ENCODE data around the gene ADSL.

ADSL gene

DNA sequence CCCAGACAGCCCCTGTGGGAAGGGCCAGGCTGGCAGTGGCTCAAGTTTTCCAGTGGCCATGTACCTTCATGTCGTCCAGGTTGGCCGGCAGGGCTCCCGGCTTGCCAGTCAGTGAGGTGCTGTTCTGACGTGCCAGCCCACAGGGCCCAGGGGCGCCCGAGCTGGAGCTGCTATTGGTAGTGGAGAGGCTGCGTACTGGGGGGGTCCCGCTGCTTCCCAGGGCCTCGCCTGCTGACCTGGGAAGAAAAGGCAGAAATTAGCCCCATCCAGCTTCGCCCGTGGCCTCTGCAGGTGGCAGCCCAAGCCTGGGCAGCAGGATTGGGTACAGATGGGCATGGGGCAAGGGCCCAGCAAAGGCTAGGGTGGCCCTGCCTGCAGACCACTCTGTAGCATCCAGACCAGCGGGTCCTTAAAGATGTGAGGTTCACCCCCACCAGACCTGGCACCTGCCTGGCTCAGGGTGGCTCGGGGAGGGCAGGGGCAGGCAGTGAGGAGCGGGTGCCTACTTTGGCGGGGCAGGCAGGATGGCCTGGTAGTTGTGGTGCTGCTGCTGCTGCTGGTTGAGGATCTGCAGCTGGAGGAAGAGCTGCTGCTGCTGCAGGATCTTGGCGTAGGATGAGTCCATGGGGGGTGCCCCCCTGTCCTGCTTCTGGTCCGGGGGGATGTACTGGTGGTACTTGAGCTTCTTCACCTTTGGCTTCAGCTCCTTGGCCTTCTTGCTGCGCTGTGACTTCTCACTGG is 74.2 kb downstream of the ADSL start:
- DNase-seq = no peak

DNA sequence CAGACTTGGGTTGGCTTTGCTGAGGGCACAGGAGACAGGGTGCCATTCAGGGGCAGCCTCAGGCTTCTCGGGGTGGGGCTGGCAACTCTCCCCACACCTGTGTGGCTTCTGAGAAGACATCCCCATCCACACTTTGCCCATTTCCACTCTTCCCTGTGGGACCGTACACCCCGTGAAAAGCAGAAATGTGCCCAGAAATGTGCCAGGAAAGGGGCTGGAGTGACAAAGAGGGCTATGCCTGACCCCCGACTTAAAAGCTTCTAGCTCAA is 74.7 kb downstream of the ADSL start:
- no peak for DNase-seq

DNA sequence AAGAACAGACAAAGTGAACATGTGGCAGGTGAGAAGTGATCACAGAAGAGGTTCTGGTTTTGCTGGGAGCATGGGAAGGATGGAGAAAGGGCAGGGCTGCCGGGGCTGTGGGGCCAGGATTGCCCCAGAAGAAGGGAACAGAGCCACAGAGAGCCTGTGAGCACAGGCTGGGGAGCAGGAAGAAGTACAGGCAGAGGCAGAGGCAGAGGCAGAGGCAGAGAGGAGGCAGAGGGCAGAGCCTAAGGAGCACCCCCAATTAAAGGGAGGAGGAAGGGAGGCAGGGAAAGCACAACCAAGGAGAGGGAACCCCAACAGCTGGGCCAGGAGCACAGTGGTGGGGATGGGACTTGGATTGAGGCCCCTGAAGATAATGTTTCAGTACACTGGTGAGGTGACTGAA is 75.6 kb downstream of the ADSL start:
- DNase-seq = no peak

DNA sequence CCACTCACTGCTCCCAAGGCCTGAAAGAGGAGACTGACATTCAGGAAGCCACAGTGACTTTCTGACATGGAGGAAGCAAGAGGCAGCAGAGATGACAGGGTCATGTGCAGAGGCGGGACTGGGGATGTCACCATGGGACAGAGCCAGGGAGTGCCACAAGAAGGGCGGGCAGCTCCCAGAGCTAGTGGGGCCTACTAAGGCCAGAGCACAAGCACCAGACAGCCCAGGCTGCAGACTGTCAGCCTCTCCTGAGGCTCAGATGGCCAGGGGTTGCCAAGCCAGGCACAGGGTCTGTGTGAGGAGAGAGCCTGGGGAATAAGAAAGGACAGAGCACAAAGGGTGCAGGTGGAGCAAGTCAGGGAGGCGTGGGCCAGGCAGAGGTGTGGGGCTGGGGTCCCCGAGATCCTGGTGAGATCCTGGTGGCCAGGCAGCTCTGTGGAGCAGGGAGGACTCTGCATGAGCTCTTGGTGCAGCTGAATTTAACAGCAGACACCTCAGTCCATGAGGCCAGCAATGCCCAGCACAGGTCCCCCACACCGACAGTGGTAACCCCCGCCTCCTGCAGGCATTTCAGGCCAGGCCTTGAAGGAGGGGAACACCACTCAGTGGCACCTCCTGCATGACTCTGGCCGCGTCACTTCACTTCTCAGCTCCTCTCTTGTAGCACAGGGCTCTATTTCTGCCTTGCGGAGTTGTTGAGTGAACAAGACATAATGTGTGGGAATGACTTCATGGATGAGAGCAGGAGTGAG is 76.4 kb downstream of the ADSL start:
- no peak for DNase-seq

DNA sequence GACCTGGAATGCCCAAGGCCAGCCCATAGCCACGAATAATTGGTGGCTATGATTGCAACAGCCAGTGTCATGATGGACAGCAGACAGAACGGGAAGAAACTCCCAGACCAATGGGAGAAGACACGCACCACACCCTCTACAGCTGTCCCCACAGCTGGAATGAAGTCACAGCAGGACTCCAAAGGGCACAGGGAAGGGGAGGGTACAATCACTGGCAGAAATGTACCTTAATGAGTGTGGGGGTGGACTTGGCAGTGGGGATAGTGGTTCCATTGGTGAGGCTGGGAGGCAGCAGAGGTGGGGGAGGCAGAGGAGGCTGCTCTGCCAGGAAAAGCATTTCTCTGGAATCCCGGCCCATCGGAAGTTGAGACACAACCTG is 77.0 kb downstream of the ADSL start:
- no peak for DNase-seq

GRCh38 chr22:40423882-40424640 is 77.8 kb downstream of the ADSL start:
- no peak for DNase-seq

- DNase-seq = no peak
These were observed 78.8 kb downstream of the ADSL start for GRCh38 chr22:40425082-40425481.

DNA sequence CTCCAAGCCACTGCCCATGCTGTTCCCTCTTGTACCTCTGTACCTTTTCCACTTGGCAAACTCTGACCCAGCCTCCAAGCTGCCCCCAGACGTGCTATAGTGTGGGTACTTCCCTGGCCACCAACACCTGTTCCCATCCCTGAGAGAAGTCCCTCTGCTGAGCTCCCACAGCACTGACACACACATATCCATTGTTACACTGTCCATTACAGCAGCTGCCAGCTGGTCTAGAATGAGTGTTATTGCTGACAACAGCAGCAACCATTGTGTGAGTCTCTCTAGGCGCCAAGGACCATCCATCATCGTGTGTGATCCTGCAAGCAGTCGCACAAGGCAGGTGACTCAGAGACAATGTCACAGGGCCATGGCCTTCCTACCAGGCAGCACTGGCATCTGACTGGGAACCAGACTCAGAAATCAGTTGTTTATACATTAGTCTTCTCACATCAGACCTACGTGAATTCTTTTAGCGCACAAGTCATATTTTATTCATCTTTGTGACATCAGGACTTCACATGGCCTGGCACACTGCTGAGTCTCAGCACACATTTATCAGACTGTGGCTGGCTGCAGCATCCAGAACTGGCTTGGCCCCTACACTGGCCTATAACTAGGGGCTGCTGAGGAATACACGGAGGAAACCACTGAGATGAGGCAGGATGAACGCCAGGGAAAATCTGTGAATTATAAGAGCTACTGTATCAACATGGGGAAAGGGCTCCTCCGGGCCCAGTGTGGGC is 80.5 kb downstream of the ADSL start:
- DNase-seq = no peak

GRCh38 chr22:40428796-40429195 is 82.5 kb downstream of the ADSL start:
- no peak for DNase-seq

- DNase-seq = no peak
These were observed 83.2 kb downstream of the ADSL start for GRCh38 chr22:40429481-40429880.

DNA sequence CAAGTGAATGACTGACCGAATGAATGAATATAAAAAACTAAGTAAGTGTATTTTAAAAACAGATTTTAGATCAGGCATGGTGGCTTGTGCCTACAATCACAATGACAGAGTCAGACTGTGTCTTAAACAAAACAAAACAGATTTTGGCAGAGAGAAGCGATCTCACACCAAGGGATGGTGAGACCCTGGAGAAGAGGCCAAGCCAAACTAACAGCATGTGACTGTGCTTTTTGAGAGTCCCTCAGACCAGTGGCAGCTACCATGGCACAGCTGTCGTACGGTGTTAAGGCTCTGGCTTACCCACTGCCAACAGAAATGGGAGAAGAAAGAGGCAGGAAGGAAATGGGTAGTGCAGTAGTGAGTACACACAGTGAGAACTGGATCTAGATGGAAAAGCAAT is 84.7 kb downstream of the ADSL start:
- no peak for DNase-seq

GRCh38 chr22:40432157-40432556 is 85.9 kb downstream of the ADSL start:
- DNase-seq = no peak

DNA sequence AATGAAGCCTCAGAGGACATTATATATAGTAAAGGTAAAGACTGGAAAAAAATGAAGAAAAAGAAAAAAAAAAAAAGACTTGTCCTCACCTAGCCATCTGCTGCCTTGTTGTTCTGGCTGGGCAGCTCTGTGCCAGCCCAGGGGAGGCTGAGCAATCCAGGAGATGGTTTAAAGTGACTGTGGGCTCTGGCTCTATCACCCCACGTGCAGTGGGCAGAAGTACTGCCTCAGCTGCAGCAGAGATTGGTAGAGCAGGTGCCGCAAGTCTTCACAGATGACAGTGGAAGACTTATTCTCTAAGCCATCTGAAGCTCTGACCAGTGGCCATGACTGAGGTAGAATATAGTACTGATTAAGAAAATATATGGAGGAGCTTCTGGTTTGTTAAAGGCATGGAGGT is 86.3 kb downstream of the ADSL start:
- DNase-seq = no peak

GRCh38 chr22:40433416-40434090 is 87.3 kb downstream of the ADSL start:
- DNase-seq = no peak

- no peak for DNase-seq
These were observed 87.8 kb downstream of the ADSL start for GRCh38 chr22:40434106-40434505.

- DNase-seq = no peak
These were observed 88.4 kb downstream of the ADSL start for GRCh38 chr22:40434745-40435144.

DNA sequence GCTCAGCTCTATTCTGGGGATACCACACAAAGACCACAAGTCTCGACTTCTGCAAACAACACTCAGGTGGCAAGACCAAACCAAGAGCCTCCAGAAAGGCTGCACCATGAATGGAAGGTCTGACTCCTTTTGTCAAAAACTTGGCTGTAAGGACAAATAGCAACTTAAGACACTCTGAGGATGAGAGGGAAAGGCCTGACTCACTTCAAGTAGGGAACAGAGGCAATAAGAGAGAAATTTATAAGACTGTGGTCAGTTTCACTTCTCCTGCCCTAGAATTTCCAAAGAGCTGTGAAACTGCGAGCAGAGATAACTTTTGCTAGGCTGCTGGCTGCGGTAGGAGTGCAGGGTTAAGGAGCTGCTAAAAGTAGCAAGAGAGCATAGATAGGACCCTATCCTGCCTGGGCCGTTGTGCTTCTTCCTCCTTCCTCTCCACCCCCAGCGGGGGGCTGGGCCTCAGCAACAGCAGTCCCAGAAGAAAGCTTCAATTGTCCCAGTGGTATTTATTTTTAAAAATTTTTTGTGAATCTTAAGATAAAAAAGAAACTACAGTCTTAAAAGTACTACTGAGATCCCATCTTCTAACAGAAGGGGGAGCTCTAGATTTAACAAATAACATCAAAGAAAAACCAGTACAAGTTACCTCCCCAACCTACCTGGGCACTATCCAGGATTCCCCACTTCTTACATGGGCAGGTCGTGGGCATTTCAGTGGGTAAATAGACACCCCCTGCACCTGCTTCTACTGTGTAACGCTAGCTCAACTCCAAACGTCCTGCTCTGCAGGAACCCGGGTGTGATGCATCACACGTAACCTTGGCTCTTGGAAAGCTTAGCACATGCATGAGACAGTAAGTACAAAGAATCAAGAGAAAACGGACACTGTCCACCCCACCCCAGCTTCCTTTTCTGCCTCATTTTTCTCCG is 90.5 kb downstream of the ADSL start:
- DNase-seq = peak; percentile 5
